Measurements from ENCODE around the gene ARL5A.

GRCh38 chr2:151805343-151805742, 22.9 kb downstream of the ARL5A start:
- TF ChIP-seq CTCF (IDR thresholded peaks at IDR 0.05) = no peak
- TF ChIP-seq EP300 (IDR thresholded peaks at IDR 0.05) = no peak
